Measurements from ENCODE around the gene CAMKK2.
"Not testable (repeated sequence)": the region's sequence is repeated elsewhere in the genome, so short reads cannot be mapped to it uniquely, and the experiment has no call there.

Gene CAMKK2

GRCh38 chr12:121314431-121314830 lies 17.9 kb upstream of the CAMKK2 start:
- Histone ChIP-seq H3K27ac (ENCODE audit: poor library complexity, severe bottlenecking) (no peak overlapping the region), H3K36me3 (ENCODE audit: low read depth) (peaks cover 60% of the 10 kb centered on the region), H3K4me3 (ENCODE audit: severe bottlenecking) (no peak overlapping the region), H3K9me3 (ENCODE audit: severe bottlenecking) (no peaks in the 10 kb centered on the region), H3K4me1 (ENCODE audit: insufficient read depth, poor library complexity, severe bottlenecking) (no peaks in the 10 kb centered on the region), H3K27me3 (ENCODE audit: insufficient read depth, poor library complexity, severe bottlenecking) (no peaks in the 10 kb centered on the region)
- ATAC-seq (ENCODE audit: low read depth) (no peak), DNase-seq (ENCODE audit: low spot score) (no peak)
- no peak for TF ChIP-seq CTCF (IDR thresholded peaks at IDR 0.05; ENCODE audit: poor library complexity, severe bottlenecking)

- not testable (repeated sequence) for ATAC-seq (ENCODE audit: low read depth)
- H3K36me3 ChIP-seq (ENCODE audit: low read depth), result peaks cover 39% of the 10 kb centered on the region
These were observed 13.7 kb upstream of the CAMKK2 start for GRCh38 chr12:121310231-121310630.

GRCh38 chr12:121307397-121307796 lies 10.9 kb upstream of the CAMKK2 start:
- H3K4me1 ChIP-seq (ENCODE audit: insufficient read depth, poor library complexity, severe bottlenecking); ATAC-seq (ENCODE audit: low read depth); DNase-seq (ENCODE audit: low spot score); H3K27ac ChIP-seq (ENCODE audit: poor library complexity, severe bottlenecking); H3K27me3 ChIP-seq (ENCODE audit: insufficient read depth, poor library complexity, severe bottlenecking); H3K9me3 ChIP-seq (ENCODE audit: severe bottlenecking); H3K4me3 ChIP-seq (ENCODE audit: severe bottlenecking): not testable (repeated sequence)
- peaks cover 30% of the 10 kb centered on the region for H3K36me3 ChIP-seq (ENCODE audit: low read depth)

More at GRCh38 chr12:121310231-121310630, 13.7 kb upstream of the CAMKK2 start:
- not testable (repeated sequence) for H3K9me3 ChIP-seq (ENCODE audit: severe bottlenecking); H3K27me3 ChIP-seq (ENCODE audit: insufficient read depth, poor library complexity, severe bottlenecking); DNase-seq (ENCODE audit: low spot score); H3K4me1 ChIP-seq (ENCODE audit: insufficient read depth, poor library complexity, severe bottlenecking); H3K4me3 ChIP-seq (ENCODE audit: severe bottlenecking); H3K27ac ChIP-seq (ENCODE audit: poor library complexity, severe bottlenecking)

GRCh38 chr12:121304306-121304705 lies 7.8 kb upstream of the CAMKK2 start:
- no peaks in the 10 kb centered on the region for H3K27me3 ChIP-seq (ENCODE audit: insufficient read depth, poor library complexity, severe bottlenecking)
- H3K36me3 ChIP-seq (ENCODE audit: low read depth), result peaks cover 8% of the 10 kb centered on the region
- DNase-seq (ENCODE audit: low spot score) (no peak), ATAC-seq (ENCODE audit: low read depth) (no peak)
- no peaks in the 10 kb centered on the region for H3K9me3 ChIP-seq (ENCODE audit: severe bottlenecking)
- H3K4me3 ChIP-seq (ENCODE audit: severe bottlenecking), result no peak overlapping the region
- TF ChIP-seq CTCF (IDR thresholded peaks at IDR 0.05; ENCODE audit: poor library complexity, severe bottlenecking), result no peak
- H3K4me1 ChIP-seq (ENCODE audit: insufficient read depth, poor library complexity, severe bottlenecking), result no peaks in the 10 kb centered on the region
- H3K27ac ChIP-seq (ENCODE audit: poor library complexity, severe bottlenecking), result no peak overlapping the region

- Histone ChIP-seq H3K27ac (ENCODE audit: poor library complexity, severe bottlenecking) (no peak overlapping the region), H3K4me1 (ENCODE audit: insufficient read depth, poor library complexity, severe bottlenecking) (peaks cover 3% of the 10 kb centered on the region), H3K36me3 (ENCODE audit: low read depth) (no peaks in the 10 kb centered on the region), H3K27me3 (ENCODE audit: insufficient read depth, poor library complexity, severe bottlenecking) (no peaks in the 10 kb centered on the region), H3K4me3 (ENCODE audit: severe bottlenecking) (no peak overlapping the region), H3K9me3 (ENCODE audit: severe bottlenecking) (no peaks in the 10 kb centered on the region)
- ATAC-seq (ENCODE audit: low read depth) (no peak), DNase-seq (ENCODE audit: low spot score) (no peak)
- TF ChIP-seq CTCF (IDR thresholded peaks at IDR 0.05; ENCODE audit: poor library complexity, severe bottlenecking), result no peak
These were observed 5.4 kb upstream of the CAMKK2 start for GRCh38 chr12:121301876-121302275.

GRCh38 chr12:121300083-121300819 lies 3.7 kb upstream of the CAMKK2 start:
- Histone ChIP-seq H3K4me3 (ENCODE audit: severe bottlenecking) (no peak overlapping the region), H3K27ac (ENCODE audit: poor library complexity, severe bottlenecking) (no peak overlapping the region), H3K4me1 (ENCODE audit: insufficient read depth, poor library complexity, severe bottlenecking) (peaks cover 3% of the 10 kb centered on the region), H3K9me3 (ENCODE audit: severe bottlenecking) (no peaks in the 10 kb centered on the region), H3K27me3 (ENCODE audit: insufficient read depth, poor library complexity, severe bottlenecking) (no peaks in the 10 kb centered on the region), H3K36me3 (ENCODE audit: low read depth) (no peaks in the 10 kb centered on the region)
- no peak for DNase-seq (ENCODE audit: low spot score)
- no peak for ATAC-seq (ENCODE audit: low read depth)
- TF ChIP-seq CTCF (IDR thresholded peaks at IDR 0.05; ENCODE audit: poor library complexity, severe bottlenecking), result no peak

Data from RWPE2 (cell line).